ENCODE results near the gene CDHR2. TPM values are rescaled to one million over a fixed set of nuclear protein-coding genes. Genes with fewer than 3 reads are reported as not detected.
A peak's percentile ranks its signal among the peaks of the same experiment; 100 is the strongest.

The CDHR2 gene
- total RNA-seq, 1 experiment from 2014 or later = 7.8 TPM

DNA sequence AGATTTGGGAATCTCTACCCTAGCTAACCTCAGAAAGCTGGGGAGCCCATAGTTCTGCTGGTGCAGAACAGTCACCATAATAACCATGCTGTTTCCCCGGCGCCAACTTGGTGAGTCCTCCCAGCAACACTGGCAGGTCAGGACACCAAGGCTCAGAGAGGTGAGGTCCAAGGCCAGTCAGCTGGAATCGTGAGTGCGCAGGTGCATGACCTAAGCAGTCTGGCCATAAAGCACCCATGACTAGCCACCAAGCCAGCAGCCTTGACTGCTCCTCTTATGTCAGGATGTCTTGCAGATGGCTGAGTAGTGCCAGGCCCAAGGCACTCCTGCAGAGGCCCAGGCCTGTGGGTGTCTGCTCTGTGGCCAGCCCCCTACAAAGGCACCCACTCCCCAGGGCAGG lies 14.5 kb upstream of the CDHR2 start:
- CTCF ChIA-PET = interaction anchor here (3.6 kb wide), 1 partner anchor 87 kb away, joined by 19 read pairs; the partner anchor contains the start of gene FAF2
- no peaks in the 10 kb centered on the region for H3K9me3 Mint-ChIP-seq (ENCODE audit: low read depth, unreplicated experiment)
- peak overlapping the region; percentile 96 for H3K4me3 Mint-ChIP-seq (ENCODE audit: low read depth, unreplicated experiment)
- H3K4me1 Mint-ChIP-seq (ENCODE audit: low read depth, unreplicated experiment) = peaks cover 50% of the 10 kb centered on the region
- H3K27ac Mint-ChIP-seq (ENCODE audit: unreplicated experiment) = peak overlapping the region; percentile 57
- peaks cover 41% of the 10 kb centered on the region for H3K36me3 Mint-ChIP-seq (ENCODE audit: insufficient read depth, unreplicated experiment)
- no peaks in the 10 kb centered on the region for H3K27me3 Mint-ChIP-seq (ENCODE audit: unreplicated experiment)
- DNase-seq = no peak
- BruUV-seq (replicated peaks) = no TSS peak
- TF ChIP-seq, protein P1, sequence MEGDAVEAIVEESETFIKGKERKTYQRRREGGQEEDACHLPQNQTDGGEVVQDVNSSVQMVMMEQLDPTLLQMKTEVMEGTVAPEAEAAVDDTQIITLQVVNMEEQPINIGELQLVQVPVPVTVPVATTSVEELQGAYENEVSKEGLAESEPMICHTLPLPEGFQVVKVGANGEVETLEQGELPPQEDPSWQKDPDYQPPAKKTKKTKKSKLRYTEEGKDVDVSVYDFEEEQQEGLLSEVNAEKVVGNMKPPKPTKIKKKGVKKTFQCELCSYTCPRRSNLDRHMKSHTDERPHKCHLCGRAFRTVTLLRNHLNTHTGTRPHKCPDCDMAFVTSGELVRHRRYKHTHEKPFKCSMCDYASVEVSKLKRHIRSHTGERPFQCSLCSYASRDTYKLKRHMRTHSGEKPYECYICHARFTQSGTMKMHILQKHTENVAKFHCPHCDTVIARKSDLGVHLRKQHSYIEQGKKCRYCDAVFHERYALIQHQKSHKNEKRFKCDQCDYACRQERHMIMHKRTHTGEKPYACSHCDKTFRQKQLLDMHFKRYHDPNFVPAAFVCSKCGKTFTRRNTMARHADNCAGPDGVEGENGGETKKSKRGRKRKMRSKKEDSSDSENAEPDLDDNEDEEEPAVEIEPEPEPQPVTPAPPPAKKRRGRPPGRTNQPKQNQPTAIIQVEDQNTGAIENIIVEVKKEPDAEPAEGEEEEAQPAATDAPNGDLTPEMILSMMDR (IDR thresholded peaks at IDR 0.05; ENCODE audit: unreplicated experiment) = no peak
- intact Hi-C loops (cut with micrococcal nuclease; ENCODE audit: unreplicated experiment) = loop anchor here (5.0 kb wide), 1 partner anchor 117 kb away; the partner anchor contains the start of gene CLTB

GRCh38 chr5:176535101-176535663 lies 14.0 kb upstream of the CDHR2 start:
- intact Hi-C loops (cut with micrococcal nuclease; ENCODE audit: unreplicated experiment) = loop anchor here (5.0 kb wide), 1 partner anchor 118 kb away; the partner anchor contains the start of gene CLTB
- DNase-seq = no peak
- H3K9me3 Mint-ChIP-seq (ENCODE audit: low read depth, unreplicated experiment) = no peaks in the 10 kb centered on the region
- TF ChIP-seq, protein P1 (IDR thresholded peaks at IDR 0.05; ENCODE audit: unreplicated experiment) = no peak
- no TSS peak for BruUV-seq (replicated peaks)
- peaks cover 46% of the 10 kb centered on the region for H3K36me3 Mint-ChIP-seq (ENCODE audit: insufficient read depth, unreplicated experiment)
- H3K4me3 Mint-ChIP-seq (ENCODE audit: low read depth, unreplicated experiment) = peak overlapping the region; percentile 96
- H3K27me3 Mint-ChIP-seq (ENCODE audit: unreplicated experiment) = no peaks in the 10 kb centered on the region
- peak overlapping the region; percentile 97 for H3K27ac Mint-ChIP-seq (ENCODE audit: unreplicated experiment)
- H3K4me1 Mint-ChIP-seq (ENCODE audit: low read depth, unreplicated experiment) = peaks cover 56% of the 10 kb centered on the region
- CTCF ChIA-PET = interaction anchor here (0.9 to 3.6 kb wide), 3 partner anchors 12 to 87 kb away, joined by 3 to 19 read pairs (median 5); partner anchors contain the start of gene FAF2

GRCh38 chr5:176535664-176536131 lies 13.4 kb upstream of the CDHR2 start:
- BruUV-seq (replicated peaks) = no TSS peak
- no peaks in the 10 kb centered on the region for H3K9me3 Mint-ChIP-seq (ENCODE audit: low read depth, unreplicated experiment)
- H3K36me3 Mint-ChIP-seq (ENCODE audit: insufficient read depth, unreplicated experiment) = peaks cover 49% of the 10 kb centered on the region
- DNase-seq = no peak
- CTCF ChIA-PET = interaction anchor here (0.9 to 3.6 kb wide), 4 partner anchors 12 to 117 kb away, joined by 3 to 19 read pairs (median 11); partner anchors contain the start of gene FAF2
- TF ChIP-seq, protein P1 (IDR thresholded peaks at IDR 0.05; ENCODE audit: unreplicated experiment) = no peak
- intact Hi-C loops (cut with micrococcal nuclease; ENCODE audit: unreplicated experiment) = loop anchor here (5.0 kb wide), 1 partner anchor 118 kb away; the partner anchor contains the start of gene CLTB
- H3K4me3 Mint-ChIP-seq (ENCODE audit: low read depth, unreplicated experiment) = peak overlapping the region; percentile 96
- peak overlapping the region; percentile 97 for H3K27ac Mint-ChIP-seq (ENCODE audit: unreplicated experiment)
- H3K27me3 Mint-ChIP-seq (ENCODE audit: unreplicated experiment) = no peaks in the 10 kb centered on the region
- peaks cover 61% of the 10 kb centered on the region for H3K4me1 Mint-ChIP-seq (ENCODE audit: low read depth, unreplicated experiment)

GRCh38 chr5:176536132-176536901 lies 12.8 kb upstream of the CDHR2 start:
- intact Hi-C loops (cut with micrococcal nuclease; ENCODE audit: unreplicated experiment) = loop anchor here (5.0 kb wide), 1 partner anchor 119 kb away; the partner anchor contains the start of gene CLTB
- peaks cover 67% of the 10 kb centered on the region for H3K4me1 Mint-ChIP-seq (ENCODE audit: low read depth, unreplicated experiment)
- peak overlapping the region; percentile 97 for H3K27ac Mint-ChIP-seq (ENCODE audit: unreplicated experiment)
- H3K4me3 Mint-ChIP-seq (ENCODE audit: low read depth, unreplicated experiment) = peak overlapping the region; percentile 96
- TF ChIP-seq, protein P1 (IDR thresholded peaks at IDR 0.05; ENCODE audit: unreplicated experiment) = no peak
- CTCF ChIA-PET = interaction anchor here (0.6 to 3.6 kb wide), 8 partner anchors 13 to 118 kb away, joined by 3 to 19 read pairs (median 8); partner anchors contain the start of genes CDHR2, FAF2 and TSPAN17
- DNase-seq = peak; percentile 84
- no peaks in the 10 kb centered on the region for H3K27me3 Mint-ChIP-seq (ENCODE audit: unreplicated experiment)
- no peaks in the 10 kb centered on the region for H3K9me3 Mint-ChIP-seq (ENCODE audit: low read depth, unreplicated experiment)
- BruUV-seq (replicated peaks) = TSS peak; percentile 27
- H3K36me3 Mint-ChIP-seq (ENCODE audit: insufficient read depth, unreplicated experiment) = peaks cover 51% of the 10 kb centered on the region
